ENCODE data around the gene ABCC4.

ABCC4 gene

DNA sequence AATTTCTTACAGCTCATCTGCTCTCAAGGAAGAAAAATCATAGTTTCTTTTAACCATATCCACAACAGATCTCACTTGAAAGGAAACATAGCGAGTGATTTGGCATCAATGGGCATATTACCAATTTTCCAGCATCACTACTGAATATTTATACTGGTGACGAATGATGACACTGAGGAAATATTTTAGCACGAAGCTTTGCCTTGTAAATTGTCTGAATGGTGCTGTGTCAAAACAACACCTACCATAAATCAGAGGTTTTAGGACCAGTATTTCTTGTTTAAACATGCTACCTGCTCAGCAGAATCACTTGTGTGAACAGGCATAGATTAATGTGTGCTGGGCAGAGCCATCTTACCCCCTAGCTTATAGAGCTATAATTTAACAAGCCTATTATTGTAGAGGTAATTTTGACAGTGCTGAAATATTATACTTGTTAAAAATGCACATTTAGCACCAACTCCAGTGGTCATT is 146.8 kb downstream of the ABCC4 start:
- DNase-seq, result no peak

DNA sequence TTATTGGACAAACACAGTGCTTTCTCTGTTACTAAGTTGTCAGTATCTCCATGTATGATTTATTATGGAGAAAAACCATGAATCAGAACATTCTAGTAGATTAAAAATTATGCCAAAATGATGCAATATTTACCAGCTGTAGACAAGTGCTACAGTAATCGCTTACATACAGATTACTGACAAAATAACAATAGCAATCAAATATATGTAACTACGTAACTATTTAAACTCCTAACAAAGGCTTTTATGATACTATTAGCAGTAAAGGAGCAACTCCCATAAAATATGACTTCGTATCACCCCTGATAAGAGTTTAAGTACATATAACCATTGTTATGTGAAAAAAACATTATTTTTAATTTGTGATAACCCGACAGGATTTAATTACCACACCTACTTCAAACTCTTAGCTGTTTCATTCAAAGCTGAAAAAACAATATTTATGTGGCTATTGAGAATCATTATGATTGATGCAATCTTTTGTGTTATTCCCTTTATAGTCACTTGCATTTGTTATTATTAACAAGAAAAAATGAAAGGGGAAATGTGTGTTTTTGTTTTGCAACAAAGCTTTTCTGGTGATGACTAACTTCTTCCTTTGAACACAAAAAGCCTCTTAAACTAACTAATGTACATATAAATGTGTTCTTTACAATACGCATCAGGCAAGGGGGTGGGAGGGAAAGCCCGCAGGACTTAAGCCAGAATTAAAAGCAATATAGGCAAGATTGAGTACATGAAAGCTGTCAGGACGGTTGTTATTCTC is 147.4 kb downstream of the ABCC4 start:
- no peak for DNase-seq

DNA sequence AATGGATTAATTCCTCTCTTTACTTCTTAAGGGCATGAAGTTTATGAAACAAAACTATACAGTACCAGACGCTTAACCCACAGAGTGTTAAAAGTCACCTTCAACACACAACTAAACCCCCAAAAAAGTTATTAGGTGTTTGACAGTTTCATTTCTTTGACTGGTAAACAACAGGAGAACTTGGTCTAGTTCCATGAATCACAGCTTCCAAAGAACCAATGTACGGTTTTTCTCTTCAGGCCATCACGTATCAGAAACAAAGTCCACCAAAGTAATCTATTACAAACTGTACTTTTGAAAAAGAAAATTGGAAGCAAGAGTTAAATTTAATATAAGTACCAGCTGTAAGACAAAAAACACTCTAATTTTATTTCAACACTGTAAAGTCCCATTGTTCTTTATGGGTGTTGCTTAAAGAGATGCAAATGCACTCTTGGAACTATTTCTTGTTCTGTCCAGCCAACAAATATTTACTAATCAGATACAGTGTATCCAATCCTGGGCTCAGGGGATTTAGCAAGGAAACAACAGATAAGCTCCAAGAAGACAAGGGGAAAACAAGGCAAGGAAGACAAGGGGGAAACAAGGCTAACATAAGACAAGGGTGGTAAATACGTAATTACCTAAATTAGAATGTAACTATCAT is 149.2 kb downstream of the ABCC4 start:
- DNase-seq, result no peak

DNA sequence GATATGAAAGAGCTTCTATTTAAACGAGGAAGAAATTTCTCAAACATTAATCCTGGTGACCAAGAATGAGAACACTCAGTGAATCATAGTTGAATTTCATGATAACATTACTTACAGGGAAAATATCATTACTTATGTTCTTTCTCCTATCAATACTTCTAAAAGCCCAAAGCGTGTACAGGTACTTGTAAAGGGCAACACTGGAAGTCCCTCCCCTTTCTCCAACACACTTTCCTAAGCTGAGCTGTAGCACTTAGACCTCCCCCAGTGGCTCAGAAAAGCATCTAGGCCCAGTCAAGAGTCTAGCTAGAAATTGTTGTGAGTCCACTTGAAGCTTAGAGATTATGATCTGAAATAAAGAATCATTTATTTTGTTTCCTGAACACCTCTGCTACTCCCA is 150.7 kb downstream of the ABCC4 start:
- no peak for DNase-seq

DNA sequence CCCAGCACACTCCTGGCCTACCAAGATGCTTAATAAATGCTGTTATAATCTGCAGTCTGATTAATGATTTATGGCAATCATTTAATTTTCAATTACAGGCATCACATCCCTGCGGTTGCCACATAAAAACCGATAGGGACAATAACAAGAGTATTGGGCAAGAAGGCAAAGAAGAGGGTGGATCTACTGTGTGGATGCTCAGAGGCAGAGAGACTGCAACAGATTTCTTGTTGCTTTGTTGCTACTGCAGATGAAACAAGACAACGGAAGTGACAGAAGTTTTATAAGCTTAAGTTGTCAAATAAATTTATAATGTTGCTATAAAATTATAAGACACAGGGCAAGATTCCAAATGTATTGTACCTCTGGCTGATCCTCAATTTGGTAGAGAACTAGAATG is 154.8 kb downstream of the ABCC4 start:
- DNase-seq, result no peak

DNA sequence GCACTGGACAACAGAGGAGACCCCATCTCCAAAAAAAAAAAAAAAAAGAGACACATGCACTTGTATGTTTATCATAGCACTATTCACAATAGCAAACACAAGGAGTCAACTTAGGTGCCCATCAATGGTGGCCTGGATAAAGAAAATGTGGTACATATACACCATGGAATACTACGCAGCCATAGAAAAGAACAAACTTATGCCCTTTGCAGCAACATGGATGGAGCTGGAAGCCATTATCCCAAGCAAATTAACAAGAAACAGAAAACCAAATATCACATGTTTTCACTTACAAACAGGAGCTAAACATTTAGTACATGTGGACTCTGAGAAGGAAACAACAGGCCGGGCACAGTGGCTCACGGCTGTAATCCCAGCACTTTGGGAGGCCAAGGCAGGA is 155.7 kb downstream of the ABCC4 start:
- DNase-seq, result no peak

DNA sequence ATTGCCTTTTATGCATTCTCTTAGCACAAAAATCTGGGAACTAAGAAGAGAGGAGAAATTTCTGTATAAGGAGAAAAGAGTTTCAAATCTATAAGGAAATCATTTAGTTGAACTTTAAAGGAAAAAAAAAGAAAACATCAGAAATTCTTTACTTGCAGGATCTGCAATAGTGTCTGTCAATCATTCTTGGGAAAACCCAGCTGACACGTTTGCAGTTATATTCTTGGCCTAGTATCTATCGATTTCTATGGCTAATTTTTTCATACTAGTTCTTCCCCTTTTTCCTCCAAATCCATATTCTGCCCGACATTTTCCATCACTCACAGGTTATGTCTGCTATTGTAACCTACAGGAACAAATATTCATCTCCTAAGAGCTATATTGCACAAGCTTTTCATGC is 160.7 kb downstream of the ABCC4 start:
- no peak for DNase-seq

DNA sequence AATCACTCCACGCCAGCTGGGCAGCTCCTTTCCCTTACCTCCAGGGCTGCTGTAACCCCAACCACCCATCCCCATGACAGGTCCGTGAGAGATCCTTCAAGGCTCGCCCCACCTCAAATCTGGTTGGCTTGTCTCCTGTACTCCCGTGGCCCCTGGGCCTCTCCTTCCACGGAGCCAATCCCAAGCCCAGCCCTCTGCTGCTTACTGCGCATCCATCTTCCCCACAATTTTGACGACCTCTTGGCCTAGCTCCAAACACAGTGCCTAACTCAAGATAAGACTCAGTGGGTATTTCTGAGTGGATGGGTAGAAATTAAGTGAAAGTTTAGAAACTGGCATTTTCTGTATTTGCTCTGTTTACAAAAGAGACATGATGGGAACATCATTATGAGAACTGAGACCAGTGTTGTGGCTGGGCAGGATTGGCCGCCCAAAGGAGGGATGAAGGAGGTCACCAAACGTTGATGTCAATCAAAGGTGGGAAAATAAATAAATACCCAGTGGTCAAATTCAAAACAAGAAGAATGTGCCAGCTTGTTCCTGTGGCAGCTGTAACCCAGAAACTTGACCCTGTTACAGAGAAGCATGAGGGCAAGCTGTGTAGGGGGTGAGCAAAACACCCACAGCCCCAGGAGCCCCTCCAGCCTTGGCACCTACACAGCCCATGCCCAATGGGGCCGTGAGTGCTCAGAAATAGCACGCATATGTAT is 162.2 kb downstream of the ABCC4 start:
- no peak for DNase-seq

DNA sequence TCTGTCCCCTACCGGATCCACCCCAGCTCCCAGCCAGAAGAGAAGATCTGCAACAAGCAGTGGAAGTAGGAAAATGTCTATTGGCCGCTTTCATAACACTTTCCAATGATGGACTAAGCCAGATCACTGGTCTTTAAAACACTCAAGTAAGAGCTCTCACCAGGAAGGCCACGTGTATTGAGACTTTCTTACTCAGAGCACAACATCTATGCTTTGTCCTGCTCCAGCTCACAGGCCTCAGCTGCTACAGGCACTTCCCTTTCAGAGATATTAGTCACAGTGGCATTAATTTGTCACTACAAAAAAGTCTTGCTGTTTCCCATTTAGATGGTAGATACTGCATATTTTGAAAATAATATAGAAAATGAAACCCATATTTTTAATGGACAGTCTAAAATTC is 164.2 kb downstream of the ABCC4 start:
- no peak for DNase-seq

DNA sequence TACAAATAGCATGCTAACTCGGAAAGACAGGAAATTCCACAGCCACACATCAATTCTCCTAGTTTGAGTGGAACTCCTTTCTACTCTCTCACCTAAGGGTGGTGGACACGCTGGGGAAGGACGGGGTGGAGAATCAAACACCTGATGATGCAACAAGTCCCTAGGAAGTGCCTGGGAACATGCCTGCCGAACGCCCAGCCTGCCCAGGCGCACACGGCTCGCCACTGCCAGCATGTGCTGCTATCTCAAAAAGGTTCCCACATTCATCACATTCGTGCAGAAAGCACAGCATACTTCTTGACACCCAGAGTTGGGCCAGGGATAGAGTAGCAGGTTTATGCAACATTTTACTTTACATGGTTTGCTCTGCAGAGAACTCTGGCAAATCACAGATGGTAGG is 164.6 kb downstream of the ABCC4 start:
- DNase-seq, result no peak

DNA sequence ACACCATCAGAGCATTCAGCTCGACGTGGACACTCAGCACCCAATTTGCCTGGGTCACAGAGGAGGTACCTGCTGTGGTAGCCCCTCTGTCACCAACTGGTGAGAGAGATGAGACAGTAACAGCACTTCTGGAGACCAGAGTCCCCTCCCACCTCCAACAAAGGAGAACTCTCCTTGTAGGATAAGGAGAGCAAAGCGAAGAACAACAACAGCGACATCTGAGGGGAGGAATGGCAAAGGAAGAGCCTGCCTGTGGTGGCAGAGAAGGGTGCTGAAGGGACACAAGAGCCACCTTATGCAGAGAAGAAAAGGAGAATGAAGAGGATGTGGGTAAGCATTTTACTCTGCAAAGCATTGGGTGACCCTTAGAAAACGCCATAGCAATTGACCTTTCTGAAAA is 167.8 kb downstream of the ABCC4 start:
- no peak for DNase-seq

DNA sequence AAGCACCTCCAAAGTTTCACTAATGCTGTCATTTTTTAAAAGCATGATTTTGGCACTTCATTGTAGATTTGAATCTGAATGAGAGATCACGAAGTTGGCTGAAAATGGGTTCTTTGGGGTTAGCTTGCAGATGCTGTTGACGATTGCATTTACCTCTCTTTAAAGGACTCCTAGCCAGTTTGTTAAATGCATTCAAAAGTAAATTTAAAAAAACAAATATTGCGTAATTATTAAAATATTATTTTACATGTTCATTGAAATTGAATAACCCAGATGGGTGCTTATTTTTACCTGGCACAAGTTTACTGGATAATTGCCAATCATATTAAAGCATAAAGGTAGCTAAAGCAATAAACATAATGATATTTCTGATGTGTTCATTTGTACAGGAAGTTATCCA is 172.2 kb downstream of the ABCC4 start:
- no peak for DNase-seq

DNA sequence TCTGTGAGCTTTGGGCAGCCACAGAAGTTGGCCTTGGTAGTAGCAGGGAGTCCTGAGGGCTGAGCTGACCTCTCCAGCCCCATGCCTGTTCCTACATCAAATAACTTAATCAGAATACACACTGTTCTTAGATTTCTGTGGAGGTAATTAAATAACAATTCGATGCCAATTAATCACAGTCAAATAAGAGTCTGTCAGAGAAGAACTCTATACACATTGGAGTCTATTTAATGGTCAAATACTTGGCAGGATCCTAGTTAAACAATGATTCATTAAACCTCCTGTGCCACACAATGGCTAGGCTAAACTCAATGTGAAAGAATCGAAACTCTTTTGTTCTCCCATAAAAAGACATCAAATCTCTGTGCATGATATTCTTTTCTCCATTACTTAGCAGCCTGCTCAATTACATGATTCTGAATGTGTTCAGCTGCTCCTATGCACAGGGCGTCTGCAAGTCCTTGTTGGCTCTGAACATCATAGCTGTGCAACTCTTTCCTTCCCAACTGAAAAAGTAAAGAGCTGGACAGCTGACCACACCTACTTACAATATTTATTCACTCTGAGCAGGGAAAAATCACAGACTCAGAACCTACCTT is 173.1 kb downstream of the ABCC4 start:
- DNase-seq, result no peak

DNA sequence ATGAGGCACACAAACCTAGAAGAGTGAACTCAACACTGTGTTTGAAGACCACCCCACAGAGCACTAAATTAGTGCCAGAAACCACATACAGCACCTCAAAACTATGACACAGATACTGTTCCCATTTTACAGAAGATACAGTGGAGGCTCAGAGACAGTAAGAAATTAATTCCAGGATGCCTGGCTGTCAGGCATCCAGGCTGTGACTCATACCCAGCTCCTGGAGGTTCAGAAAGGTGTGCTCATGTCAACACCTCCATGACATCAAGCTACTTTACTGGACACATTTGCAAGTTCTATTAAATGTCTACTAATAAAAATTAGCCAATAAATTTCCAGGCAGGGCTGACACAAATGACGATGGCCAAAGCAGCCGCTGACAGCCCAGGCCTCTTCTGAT is 176.3 kb downstream of the ABCC4 start:
- DNase-seq, result no peak

DNA sequence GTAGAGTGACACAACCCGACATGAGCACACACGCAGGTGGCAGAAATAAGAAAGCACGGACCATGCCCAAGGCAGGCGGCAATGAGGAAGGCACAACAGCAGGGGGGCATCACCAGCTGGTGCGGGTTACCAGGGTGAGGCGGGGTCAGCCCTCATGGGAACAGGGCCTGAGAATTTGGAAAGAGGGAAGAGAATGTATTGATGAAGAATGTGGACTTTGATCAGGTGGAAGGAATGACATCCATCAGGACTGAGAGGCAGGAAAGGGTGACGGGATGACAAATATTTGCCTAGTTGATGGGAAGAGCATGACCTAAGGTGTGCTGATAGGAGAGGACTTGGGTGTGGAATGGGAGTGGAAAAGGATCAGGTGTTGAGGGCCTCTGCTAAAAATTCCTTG is 177.5 kb downstream of the ABCC4 start:
- no peak for DNase-seq

DNA sequence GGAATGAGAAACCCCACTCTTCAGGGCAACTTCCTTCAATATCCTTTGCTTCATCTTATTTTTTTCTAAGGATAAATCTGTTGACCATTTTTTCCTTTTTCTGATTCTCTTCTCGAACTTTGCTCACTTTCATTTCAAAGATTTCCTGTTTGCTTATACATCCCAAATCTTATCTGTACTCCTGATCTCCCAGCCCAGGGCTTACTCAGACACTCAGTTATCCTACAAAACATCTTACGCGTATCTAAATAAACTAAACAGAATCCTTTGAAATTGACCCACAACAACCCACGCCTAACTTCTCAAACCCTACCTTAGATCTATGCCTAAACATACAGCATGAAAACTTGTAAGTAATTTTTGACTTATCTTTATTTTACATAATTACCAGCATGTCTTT is 179.2 kb downstream of the ABCC4 start:
- DNase-seq, result no peak

DNA sequence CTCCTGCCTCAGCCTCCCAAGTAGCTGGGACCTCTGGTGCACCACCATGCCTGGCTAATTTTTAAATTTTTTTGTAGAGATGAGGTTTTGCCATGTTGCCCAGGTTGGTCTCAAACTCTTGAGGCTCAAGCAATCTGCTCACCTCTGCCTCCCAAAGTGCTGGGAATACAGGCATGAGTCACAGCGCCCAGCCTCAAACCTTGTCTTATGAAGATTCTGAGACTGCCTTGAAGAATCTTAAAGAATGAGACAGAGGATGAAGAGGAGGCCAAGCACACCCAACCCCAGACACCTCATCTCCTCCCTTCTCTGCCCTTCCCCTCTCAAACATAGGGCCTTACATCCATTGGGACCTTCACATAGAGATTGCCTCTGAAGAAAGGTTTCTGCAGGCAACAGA is 179.7 kb downstream of the ABCC4 start:
- DNase-seq, result no peak

DNA sequence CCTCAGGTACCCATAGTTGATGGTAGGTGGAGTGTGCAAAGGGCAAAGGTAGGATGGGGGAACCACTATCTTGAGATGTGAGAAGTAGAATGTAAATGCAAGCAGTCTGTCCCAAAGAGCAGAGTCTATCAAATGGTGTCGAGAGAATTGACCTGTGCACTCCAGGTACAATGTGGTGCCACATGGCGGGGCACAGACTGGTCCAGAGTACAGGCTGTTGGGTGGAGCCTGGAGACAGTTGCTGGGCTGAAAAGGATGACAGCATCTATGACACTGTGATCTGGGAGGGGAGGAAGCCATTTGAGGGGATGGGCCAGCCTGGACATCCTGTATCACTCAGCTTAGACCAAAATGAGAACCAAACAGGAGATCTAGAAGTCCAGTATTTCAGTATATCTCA is 180.6 kb downstream of the ABCC4 start:
- DNase-seq, result no peak

DNA sequence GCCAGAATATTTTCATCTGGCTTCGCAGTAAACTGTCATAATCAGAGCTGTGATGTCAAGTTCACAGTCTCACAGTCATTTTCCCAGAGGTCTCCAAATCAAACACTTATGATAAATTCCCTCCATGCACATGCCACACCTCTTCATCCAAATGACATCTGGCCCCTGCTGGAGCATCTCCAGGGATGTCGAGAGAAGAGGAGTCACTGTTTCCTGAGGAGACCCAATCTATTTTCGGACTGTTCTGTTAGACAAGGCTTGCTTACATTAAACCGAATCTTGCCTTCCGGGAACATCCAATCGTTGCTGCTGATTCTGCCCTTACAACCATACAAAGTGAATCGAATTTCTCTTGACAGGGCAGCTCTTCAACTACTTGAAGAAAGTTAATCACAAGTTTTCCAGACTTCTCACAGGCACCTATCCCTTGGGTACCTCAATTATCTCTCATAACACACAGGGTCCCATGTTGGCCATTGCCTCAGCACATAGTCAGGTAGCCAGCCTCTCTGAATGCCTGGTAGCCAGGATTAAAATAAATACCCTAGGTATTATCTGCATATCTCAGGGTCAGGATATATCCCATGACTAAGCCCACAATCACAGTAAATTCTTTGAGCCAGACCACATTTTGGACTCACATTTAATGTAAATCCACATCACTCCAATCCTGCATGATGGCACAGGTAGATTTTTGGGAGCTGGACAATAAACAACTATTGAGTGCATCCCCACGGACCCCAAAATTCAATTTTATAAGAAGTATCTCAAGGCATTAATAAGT is 182.5 kb downstream of the ABCC4 start:
- no peak for DNase-seq

DNA sequence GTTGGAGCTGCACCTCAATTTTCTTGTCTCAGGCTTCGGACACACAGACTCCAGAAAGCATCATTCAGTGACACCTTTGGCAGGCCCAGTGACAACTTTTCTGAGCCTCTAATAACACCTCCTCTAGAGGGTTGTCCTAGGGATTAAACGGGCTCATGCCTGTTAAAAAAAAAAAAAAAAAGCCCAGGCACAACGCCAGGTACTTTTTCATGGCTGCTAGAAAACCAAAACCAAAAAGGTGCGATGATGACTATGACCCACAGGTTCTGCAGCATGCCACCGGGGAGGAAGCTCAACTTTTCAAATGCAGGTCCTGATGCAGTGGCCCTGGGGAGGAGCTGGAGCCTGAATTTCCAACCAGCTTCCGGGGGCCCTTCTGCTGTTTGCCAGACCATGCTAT is 184.2 kb downstream of the ABCC4 start:
- no peak for DNase-seq

DNA sequence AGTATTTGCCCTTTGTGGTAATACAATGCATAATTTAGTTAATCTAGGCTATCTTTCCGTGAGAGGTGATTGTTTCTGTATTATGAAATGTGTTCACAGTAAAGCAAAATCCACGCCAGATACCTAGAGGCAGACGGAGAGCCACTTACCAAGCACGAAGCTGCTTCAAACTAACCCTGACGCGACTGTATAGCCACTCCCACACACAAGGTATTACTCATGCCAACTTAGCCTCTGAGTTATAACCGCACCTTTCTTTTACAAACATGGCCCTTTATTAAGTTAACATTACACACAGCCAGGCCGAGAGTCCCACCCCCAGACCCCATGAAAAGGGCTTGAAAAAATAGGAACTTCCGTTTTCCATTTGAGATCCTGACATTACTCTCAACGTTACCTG is 185.7 kb downstream of the ABCC4 start:
- no peak for DNase-seq

DNA sequence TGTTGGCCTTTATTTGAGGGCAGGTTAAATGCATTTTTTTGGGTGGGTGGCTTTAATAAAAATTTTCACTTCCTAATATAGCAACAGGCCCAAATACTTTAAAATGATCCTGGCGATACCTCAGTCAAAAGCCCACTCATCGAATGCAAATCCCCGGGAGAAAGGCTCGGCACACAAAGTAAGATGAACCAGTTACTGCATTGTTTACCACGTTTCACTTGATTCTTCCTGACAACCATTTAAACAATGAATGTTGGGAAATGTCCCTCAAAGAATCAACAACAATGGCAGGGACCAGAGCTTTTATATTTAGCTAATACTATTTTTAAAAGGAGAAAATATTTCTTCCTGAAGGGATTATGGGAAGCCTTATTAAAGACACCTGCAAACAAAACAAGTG is 187.7 kb downstream of the ABCC4 start:
- DNase-seq, result no peak

DNA sequence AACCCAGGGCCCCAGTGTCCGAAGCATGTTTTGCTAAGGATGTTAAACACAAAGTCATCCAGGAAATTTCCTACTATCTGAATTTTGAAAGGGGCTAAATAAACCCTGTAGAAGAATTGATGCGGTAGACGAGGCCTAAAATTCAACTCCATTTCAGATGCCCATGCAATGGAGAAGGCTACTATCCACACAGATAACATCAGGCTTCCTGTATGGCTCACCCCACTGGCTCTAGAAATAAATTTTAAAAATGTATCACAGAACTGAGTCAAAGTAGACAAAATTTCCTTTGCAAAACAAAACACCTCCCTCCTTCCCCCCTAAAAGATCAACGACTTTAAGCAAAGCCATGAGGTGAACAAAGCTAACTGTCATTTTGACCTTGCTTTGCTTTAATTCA is 188.4 kb downstream of the ABCC4 start:
- DNase-seq, result no peak
